Suppressor macrophage (primary cell): Measurements from ENCODE around the gene CHST13.

ENCODE experiments used
- DNase-seq, 4 experiments: peaks; one replicate each; pipeline ENCODE4 v3.0.0-alpha.2; 2020 to 2022

CHST13 gene

GRCh38 chr3:126556637-126557414 lies 32.9 kb downstream of the CHST13 start:
- DNase-seq: no peak

DNA sequence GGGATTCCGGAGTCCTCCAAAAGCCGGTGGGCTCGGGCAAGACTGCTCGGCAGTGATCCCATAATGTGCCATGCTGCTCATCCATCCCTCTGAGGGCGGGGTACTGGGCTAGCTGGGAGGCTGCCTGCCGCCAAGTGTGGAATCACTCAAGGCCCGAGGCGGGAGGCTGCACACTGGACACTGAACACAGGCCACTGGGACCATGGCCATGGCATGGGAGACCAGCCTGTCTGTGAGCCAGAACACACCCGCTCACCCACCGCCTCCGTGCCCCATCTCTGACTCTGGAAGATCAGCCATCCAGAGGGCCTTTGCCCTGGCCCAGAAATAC lies 33.4 kb downstream of the CHST13 start:
- no peak for DNase-seq

DNA sequence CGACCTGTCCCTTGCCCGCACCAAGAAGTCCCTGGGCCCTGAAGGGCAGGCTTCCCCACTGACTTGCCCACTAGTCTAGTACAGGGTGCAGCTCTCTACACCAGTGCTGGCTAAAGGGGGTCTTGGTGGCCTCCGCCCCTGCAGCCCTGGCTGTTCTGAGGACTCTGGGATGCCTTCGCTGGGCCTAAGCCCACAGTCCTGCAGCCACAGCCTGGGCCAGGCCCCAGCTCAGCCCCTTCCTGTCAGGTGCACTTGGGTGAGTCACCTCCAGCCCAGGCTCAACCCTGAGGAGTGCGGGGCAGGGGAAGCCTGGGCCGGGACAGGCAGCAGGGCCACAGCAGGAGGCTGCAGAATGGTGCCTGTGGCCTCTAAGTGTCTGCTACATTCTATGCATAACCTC lies 33.8 kb downstream of the CHST13 start:
- DNase-seq: no peak

- no peak for DNase-seq
These were observed 34.5 kb downstream of the CHST13 start, which contains the start of gene C3orf22 for GRCh38 chr3:126558336-126559071. TSS of gene C3orf22 (minus strand) at chr3:126558932. CDS start at chr3:126553390, 5,542 bp downstream.

DNA sequence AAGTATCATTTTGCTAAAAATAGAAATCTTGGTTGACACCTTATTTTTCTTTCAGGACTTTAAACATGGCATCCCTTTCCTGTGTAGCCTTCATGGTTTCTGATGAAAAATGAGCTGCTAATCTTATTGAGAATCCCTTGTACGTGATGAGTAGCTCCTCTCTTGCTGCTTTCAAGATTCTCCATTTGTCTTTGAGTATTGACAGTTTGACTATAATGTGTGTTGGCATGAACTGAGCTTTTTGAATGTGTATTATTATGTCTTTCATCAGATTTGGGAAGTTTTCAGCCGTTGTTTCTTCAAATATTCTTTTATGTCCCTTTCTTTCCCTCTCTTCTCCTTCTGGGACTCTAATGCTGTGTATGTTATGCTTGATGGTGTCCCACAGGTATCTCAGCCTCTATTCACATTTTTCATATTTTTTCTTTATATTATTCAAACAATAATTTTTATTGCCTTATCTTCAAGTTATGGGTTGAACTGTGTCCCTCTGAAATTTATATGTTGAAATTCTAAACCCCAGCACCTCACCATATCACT lies 38.9 kb downstream of the CHST13 start:
- no peak for DNase-seq

- DNase-seq: no peak
These were observed 43.9 kb downstream of the CHST13 start for GRCh38 chr3:126567696-126568438.

DNA sequence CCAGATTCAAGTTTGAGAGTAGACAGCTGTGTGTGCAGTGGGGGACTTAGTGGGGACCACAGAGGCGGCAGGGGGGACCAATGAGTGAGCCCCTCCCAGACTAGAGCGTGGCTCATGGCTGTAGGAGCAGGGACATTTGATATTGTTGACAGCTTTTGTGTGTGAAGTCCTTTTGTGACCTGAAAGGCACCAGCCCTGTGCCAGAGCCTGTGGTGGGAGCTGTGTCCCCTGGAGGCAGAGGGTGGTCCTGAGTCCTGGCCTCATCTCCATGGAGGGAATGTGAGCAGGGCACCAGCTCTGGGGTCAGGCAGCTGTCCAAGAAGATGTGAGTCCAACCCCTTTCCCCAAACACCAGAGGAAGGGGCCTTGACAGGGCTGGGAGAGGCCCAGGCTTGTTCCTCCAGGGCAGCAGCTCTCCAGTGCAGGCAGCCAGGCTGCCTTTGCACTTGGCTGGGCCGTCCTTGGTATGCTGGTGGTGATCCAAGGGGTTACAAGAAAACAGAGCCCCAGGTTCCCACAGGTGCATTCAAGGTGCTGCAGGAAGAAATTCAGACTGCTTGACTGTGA lies 44.9 kb downstream of the CHST13 start:
- DNase-seq: no peak

GRCh38 chr3:126569390-126569975 lies 45.5 kb downstream of the CHST13 start:
- no peak for DNase-seq

DNA sequence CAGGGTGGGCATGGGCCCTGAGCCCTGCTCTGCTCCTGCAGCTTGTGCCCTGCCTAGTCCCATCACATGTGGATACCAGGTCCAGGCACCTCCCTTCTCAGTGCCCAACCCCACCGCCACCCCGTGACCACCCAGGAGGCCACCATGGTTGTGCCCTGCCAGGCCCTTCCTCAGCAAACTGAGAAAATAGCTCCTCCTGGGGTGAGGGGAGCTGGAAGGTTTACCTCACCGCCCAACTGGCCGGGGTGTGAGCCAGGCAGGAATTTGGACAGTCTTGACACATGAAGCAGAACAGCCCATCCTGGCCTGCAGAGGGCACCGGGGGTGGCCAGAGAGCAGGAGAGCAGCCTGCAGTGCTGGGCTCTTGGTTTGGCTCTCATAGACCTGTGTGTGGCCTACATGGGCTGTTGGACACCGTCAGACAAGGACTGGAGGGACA lies 46.2 kb downstream of the CHST13 start:
- DNase-seq: peak in 3 of 4 experiments; percentile 30 to 58 (median 40)

DNA sequence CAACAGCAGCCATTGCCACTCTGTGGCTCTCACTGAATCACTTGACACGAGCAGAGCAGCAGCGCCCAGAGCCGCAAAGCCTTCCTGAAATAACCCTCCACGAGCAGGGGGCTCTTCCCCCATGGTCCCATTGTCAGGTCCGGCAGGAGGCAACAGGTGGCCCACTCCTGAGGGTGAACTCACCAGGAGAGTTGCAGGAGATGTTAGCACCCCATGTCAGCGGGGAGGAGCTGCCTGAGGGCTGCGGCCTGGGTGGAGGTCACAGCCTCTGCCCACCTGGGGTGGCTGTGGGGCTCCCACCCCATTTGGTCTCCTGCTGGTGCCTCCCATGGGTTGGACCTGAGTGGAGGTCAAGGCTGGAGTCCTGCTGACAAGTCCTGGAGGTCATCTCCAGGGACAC lies 47.1 kb downstream of the CHST13 start:
- no peak for DNase-seq

DNA sequence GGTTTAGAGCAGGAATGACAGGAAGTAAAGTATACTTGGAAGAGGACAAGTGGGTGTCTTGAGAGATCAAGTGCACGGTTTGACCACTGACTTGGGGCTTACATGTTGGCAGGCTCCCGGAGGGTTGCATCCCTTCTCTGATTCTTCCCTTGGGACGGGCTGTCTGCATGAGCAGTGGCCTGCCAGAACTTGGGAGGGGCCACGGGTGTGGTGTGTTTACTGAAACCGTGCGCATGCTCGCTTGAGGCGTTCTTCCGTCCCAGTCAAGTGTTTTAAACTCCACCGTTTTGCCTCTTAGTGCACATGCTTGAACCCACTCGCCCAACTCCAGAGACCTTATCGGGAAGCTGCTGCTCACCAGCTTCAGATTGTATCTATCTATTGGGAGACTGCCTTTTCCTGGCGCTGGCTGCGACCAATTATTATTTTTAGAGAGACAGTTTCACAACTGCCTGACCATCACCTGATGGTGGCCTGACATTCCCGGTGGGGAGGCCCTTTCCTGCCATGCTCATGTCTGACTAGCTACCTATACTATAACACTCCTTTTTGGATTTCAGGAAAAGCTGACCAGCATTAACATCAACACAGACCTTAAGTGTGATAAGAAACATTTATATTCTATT lies 49.6 kb downstream of the CHST13 start:
- no peak for DNase-seq

DNA sequence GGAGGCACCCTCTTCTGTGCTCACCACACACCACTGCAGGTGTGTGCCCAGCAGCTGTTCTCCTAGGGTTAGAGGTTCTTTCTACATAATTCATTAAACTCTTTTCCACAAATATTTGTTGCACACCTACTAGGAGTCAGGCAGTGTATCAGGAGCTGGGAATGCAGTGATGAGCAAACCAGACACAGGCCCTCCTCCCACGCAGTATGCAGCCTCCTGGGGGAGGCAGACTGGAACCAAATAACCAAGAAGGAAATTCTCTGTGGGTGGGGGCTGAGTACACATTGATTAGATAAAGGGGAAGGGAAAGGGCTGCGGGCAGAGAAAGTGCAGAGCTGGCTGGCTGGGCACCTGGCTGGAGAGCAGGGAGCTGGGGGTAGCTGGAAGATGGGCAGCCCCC lies 53.3 kb downstream of the CHST13 start:
- peak in 3 of 4 experiments; percentile 37 to 66 (median 55) for DNase-seq

DNA sequence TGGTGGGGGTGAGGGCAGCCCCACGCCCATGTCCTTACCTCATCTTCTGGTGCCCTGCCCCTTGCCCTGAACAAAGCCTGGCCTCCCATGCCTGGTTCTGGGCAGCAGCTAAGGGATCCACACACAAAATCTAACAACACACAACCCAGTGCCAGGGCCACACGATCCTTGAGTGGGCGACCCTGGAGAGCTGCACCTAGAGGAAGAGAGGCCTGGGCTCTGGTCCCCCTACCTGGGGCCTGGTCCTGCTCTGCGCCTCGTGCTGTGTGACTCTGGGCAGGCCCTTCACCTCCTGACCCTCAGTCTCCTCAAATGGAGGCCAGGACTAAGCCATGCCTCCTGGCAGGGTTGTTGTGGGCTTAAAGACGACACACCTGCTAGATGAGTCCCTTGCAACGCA lies 54.7 kb downstream of the CHST13 start:
- DNase-seq: no peak

GRCh38 chr3:126580746-126581145 lies 56.8 kb downstream of the CHST13 start:
- DNase-seq: peak; percentile 17 to 59 (median 49)

DNA sequence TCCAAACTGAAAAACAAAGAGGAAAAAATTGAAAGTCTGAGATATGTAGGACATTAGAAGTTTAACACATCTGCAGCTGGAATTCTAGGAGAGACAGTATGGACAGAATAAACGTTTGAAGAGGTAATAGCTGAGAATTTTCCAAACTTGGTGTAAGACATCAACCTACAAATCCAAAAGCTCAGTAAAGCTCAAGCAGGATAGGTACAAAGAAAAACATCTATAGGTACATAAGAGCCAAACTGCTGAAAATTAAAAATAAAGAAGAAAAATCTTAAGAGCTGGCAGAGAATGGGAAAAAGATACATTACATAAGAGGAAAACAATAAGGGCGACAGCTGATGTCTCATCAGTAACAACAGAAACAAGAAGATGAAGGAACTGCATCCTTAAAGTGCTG lies 57.6 kb downstream of the CHST13 start:
- peak in 2 of 4 experiments; percentile 33 to 40 for DNase-seq

DNA sequence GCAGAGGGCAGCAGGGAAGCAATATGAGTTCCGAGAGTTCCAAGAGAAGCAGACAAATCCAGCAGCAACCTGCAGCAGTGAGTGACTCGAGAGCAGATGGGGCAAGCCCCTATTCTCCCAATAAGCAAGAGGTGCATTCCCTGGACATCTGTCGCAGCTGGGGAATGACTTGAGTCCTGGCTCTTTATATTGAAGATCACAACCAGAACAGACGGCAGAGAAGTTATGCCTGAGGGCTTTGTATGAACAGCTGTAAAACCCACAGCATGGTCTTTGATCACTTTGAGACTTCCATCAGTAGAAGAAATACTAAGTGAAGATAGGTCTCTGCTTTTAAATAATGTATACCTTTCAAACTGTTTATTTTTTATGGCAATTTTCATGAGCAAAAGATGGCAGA lies 58.4 kb downstream of the CHST13 start:
- no peak for DNase-seq

DNA sequence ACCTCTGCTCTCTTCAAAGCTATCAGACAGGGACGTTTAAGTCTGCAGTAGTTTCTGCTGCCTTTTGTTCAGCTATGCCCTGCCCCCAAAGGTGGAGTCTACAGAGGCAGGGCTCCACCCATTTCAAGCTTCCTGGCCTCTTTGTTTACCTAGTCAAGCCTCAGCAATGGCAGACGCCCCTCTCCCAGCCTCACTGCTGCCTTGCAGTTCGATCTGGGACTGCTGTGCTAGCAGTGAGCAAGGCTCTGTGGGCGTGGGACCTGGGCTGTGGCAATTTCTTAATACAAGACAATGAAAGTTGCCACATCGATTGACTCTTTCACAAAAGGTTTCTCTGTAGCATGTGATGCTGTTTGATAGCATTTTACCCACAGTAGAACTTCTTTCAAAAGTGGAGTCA lies 67.6 kb downstream of the CHST13 start:
- DNase-seq: peak; percentile 74 to 87 (median 80)
